Pancreas (tissue), 10 donors: Measurements from ENCODE around the gene CCDC178. TPM values are rescaled to one million over a fixed set of nuclear protein-coding genes. Genes with fewer than 3 reads are reported as not detected.

ENCODE experiments used
- ATAC-seq, 4 donors: fragments of 200-7000 bp; cut with Tn5 transposase; one replicate each; pipeline versions ENCODE4 v1.8.0 to v1.9.1; 2020; ENCODE audit warnings: mild to moderate bottlenecking in 4 of 4, moderate library complexity in 4 of 4
- DNase-seq, 6 donors: peaks; one replicate each; pipeline ENCODE4 v3.0.0-alpha.2; 2020
- FAIRE-seq: peaks from 2 replicates; lab custom pipeline; 2012; peaks lifted over from hg19 to GRCh38; lab: Jason Lieb, UNC
- H3K27ac ChIP-seq, 4 donors: fragments of 200-600 bp; sonication (generic); 1 replicate in 3 of 4; 2 replicates in 1 of 4; pipeline versions ENCODE4 v1.5.0 to v1.8.0; 2020
- H3K27me3 ChIP-seq, 4 donors: fragments of 200-600 bp; one replicate each; pipeline ENCODE4 v1.8.0; 2021
- H3K36me3 ChIP-seq, 3 donors: fragments of 200-600 bp; sonication (generic) in 1 of 3; one replicate each; pipeline versions ENCODE4 v1.5.0 to v1.8.0; 2020 to 2021
- H3K4me1 ChIP-seq, 3 donors: fragments of 200-600 bp; one replicate each; pipeline ENCODE4 v1.8.0; 2021
- H3K4me3 ChIP-seq, 4 donors: fragments of 200-600 bp; sonication (generic) in 2 of 4; one replicate each; pipeline versions ENCODE4 v1.5.0 to v1.8.0; 2020 to 2021
- H3K9me3 ChIP-seq, 4 donors: fragments of 200-600 bp; one replicate each; pipeline ENCODE4 v1.8.0; 2021
- WGBS, 2 donors: extraction: QIAGEN DNeasy Blood & Tissue Kit; methylation state at CpG; one replicate each; pipeline ENCODE4 v1.1.7; 2013; 5-methylcytosine and 5-hydroxymethylcytosine counted together
- intact Hi-C, 3 donors: fragments of 100-400 bp; cut with DNase I; formaldehyde crosslinking; loops; one replicate each; pipeline versions ENCODE4 v1.11.1 to v1.14.2; 2022
- polyA plus RNA-seq, 2 donors: library from polyadenylated mRNA; stranded (reverse); fragments of 200-250 nt; gene quantifications; one replicate each; pipeline ENCODE4 v1.2.3, GENCODE V29; 2013
- total RNA-seq, 6 donors: library from RNA; stranded (reverse); fragmentation: NEBNext Ultra II Directional in 4 of 6; extraction: Animal tissue kit (Norgen Biotek cat#: 25700) in 4 of 6; gene quantifications; one replicate each; pipeline versions ENCODE4 v1.2.1 to v1.2.4, GENCODE V29; 2021 to 2023
- TF ChIP-seq, protein P1 (sequence below), 4 donors: fragments of 200-600 bp; sonication (generic) in 3 of 4; IDR thresholded peaks; one replicate each; pipeline versions ENCODE4 v1.5.0 to v1.8.0; 2021; ENCODE audit warnings: antibody characterized with exemption in 4 of 4
- donor health status: healthy with polysubstance abuse.
- donor health status: DM: no; HTN: no; CAD: no; lungs with moderate emphysema.
- donor health status: DM: no; HTN: no; CAD: no.
- donor health status: control.
- donor health status: control.
- donor health status: Bipolar disorder and iron deficiency.
- donor health status: DM: yes; HTN: yes; CAD: no.
- donor health status: DM: no; HTN: no; CAD: no.
- donor health status: DM: no; HTN: no; CAD: no.
- donor health status: DM: yes; HTN: yes; CAD: no.

The CCDC178 gene
- total and polyA plus RNA-seq, 8 donors, result 0.11 to 1.3 (median 0.51) TPM; not detected in 1

DNA sequence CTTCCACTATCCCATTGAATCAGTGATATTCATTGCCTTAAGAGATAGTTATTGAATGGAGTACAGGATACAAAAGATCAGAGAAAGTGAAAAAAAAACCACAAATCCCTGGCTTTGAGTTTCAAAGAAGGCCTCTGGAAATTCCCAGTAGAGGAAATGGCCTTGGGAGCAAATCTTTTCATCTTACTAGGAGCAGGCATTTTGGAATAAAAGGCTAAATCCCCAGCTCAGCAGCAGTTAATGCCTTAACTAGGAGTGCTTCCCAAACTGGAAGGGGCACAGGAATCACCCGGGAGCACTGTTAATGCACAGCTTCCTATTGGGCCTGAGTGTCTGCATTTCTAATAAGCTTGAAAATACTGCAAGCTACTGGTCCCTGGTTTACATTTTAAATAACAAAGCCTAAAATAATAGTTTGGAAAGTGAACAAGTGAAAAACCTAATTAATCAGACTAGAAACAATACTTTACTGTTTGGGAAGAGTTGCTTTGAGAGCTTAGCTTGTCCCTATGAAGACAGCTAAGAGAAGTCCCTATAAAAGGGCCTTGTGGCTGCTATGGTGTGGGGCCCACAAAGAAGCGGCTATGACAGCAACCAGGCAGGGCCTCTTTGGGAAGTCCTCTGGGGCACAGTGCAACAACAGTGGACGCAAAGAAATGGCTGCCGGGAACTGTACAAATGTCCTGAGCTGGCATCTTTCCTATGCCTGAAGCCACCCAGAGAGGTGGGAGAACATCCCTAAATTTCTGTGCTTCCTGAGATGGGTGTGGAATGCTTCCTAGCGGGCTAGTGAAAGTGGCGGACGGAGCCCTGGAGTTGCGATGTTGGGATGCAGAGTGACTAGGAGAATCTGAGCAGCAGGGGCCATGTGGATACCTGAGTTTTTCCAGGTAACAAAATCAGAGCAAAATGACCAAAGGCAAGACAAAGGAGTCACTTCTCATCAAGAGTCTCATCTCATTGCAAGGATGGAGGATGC lies 550.6 kb downstream of the CCDC178 start:
- Histone ChIP-seq H3K27ac (no peak overlapping the region), H3K27me3 (no peaks in the 10 kb centered on the region), H3K4me1 (no peaks in the 10 kb centered on the region), H3K9me3 (no peaks in the 10 kb centered on the region), H3K4me3 (no peak overlapping the region), H3K36me3 (no peaks in the 10 kb centered on the region)
- FAIRE-seq (no peak), DNase-seq (no peak), ATAC-seq (no peak)
- TF ChIP-seq, protein P1, sequence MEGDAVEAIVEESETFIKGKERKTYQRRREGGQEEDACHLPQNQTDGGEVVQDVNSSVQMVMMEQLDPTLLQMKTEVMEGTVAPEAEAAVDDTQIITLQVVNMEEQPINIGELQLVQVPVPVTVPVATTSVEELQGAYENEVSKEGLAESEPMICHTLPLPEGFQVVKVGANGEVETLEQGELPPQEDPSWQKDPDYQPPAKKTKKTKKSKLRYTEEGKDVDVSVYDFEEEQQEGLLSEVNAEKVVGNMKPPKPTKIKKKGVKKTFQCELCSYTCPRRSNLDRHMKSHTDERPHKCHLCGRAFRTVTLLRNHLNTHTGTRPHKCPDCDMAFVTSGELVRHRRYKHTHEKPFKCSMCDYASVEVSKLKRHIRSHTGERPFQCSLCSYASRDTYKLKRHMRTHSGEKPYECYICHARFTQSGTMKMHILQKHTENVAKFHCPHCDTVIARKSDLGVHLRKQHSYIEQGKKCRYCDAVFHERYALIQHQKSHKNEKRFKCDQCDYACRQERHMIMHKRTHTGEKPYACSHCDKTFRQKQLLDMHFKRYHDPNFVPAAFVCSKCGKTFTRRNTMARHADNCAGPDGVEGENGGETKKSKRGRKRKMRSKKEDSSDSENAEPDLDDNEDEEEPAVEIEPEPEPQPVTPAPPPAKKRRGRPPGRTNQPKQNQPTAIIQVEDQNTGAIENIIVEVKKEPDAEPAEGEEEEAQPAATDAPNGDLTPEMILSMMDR (IDR thresholded peaks at IDR 0.05), result no peak
- WGBS, 2 donors, result 91 to 95% methylated on average over 8 of the region's 8 CpGs
- intact Hi-C loops, result no loop called here

- intact Hi-C loops, result no loop called here
- FAIRE-seq (no peak), DNase-seq (no peak), ATAC-seq (no peak)
- 72 to 74% methylated on average over 2 of the region's 2 CpGs for WGBS, 2 donors
- no peaks in the 10 kb centered on the region for H3K36me3 ChIP-seq
- H3K4me3 ChIP-seq, result no peak overlapping the region
- TF ChIP-seq, protein P1 (IDR thresholded peaks at IDR 0.05), result no peak
- no peak overlapping the region for H3K27ac ChIP-seq
- no peaks in the 10 kb centered on the region for H3K4me1 ChIP-seq
- no peaks in the 10 kb centered on the region for H3K9me3 ChIP-seq
- H3K27me3 ChIP-seq, result no peaks in the 10 kb centered on the region
Measured at GRCh38 chr18:32888306-32888705, 552.2 kb downstream of the CCDC178 start.

Other genes starting within 250 kb of the CCDC178 start
- gene ASXL3, start 137.5 kb upstream of the CCDC178 start, total RNA-seq, result 1 to 10 TPM; 1.5 to 2.5 (median 1.6) TPM
- gene ASXL3, start 137.5 kb upstream of the CCDC178 start, polyA plus RNA-seq, result under 1 TPM; 0.49 to 0.57 TPM